GM12891 (cell line): ENCODE results near the gene RAB30.
"Not testable (repeated sequence)": the region's sequence is repeated elsewhere in the genome, so short reads cannot be mapped to it uniquely, and the experiment has no call there.

Experiments used
- POLR2AphosphoS5 ChIP-seq: IDR thresholded peaks from 2 replicates; pipeline ENCODE4 v1.6.1; 2011; ENCODE audit warnings: low read depth, low read length, control low read depth
- SPI1 ChIP-seq: IDR thresholded peaks from 2 replicates; pipeline ENCODE4 v1.6.1; 2011; ENCODE audit warnings: low read depth, low read length, control low read depth
- TAF1 ChIP-seq: IDR thresholded peaks from 2 replicates; pipeline ENCODE4 v1.6.1; 2011; ENCODE audit warnings: low read depth, low read length, control low read depth

DNA sequence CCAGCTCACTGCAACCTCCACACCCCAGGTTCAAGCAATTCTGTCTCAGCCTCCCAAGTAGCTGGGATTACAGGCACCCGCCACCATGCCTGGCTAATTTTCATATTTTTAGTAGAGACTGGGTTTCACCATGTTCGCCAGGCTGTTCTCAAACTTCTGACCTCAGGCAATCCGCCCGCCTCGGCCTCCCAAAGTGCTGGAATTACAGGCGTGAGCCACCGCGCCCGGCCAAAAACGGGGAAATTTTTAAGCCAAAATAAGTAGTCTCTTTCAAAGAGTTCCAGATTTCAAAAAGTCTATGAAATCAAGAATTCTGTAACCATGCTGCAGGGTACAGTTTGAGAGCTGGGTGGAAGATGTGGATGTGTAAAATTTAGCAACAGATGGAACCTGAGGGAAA is 62.6 kb downstream of the RAB30 start:
- not testable (repeated sequence) for TF ChIP-seq POLR2AphosphoS5, SPI1, TAF1
